Glutamatergic neuron (in vitro differentiated cells): ENCODE results near the gene POC1A. TPM values are rescaled to one million over a fixed set of nuclear protein-coding genes. Genes with fewer than 3 reads are reported as not detected.

Experiments
- DNase-seq: peaks from one replicate; pipeline ENCODE4 v3.0.0; 2022
- H3K27ac Mint-ChIP-seq: one replicate; pipeline ENCODE4 v1.8.0; 2020; ENCODE audit warnings: mild to moderate bottlenecking, mixed read lengths, inconsistent platforms; ENCODE audit not compliant: unreplicated experiment
- H3K27me3 Mint-ChIP-seq: one replicate; pipeline ENCODE4 v1.8.0; 2020; ENCODE audit warnings: mild to moderate bottlenecking, moderate library complexity, mixed read lengths, inconsistent platforms; ENCODE audit not compliant: unreplicated experiment
- H3K36me3 Mint-ChIP-seq: one replicate; pipeline ENCODE4 v1.8.0; 2020; ENCODE audit warnings: mild to moderate bottlenecking, mixed read lengths, inconsistent platforms; ENCODE audit not compliant: unreplicated experiment
- H3K4me1 Mint-ChIP-seq: one replicate; pipeline ENCODE4 v1.8.0; 2020; ENCODE audit warnings: mild to moderate bottlenecking, low read depth, mixed read lengths, inconsistent platforms; ENCODE audit not compliant: unreplicated experiment
- H3K4me3 Mint-ChIP-seq: one replicate; pipeline ENCODE4 v1.8.0; 2020; ENCODE audit warnings: mild to moderate bottlenecking, mixed read lengths, inconsistent platforms; ENCODE audit not compliant: unreplicated experiment
- H3K9me3 Mint-ChIP-seq: one replicate; pipeline ENCODE4 v1.8.0; 2020; ENCODE audit warnings: mild to moderate bottlenecking, moderate library complexity, mixed read lengths, inconsistent platforms; ENCODE audit not compliant: unreplicated experiment
- CTCF ChIP-seq: fragments of 200-600 bp; sonication (generic); IDR thresholded peaks from one replicate; pipeline ENCODE4 v1.5.0; 2021; ENCODE audit not compliant: partially characterized antibody, unreplicated experiment
- total RNA-seq: library from RNA; stranded (reverse); fragmentation: NEBNext Ultra II Directional; extraction: Animal tissue kit (Norgen Biotek cat#: 25700); gene quantifications from one replicate; pipeline ENCODE4 v1.2.1, GENCODE V29; 2021; ENCODE audit not compliant: unreplicated experiment

Gene POC1A
- total RNA-seq, 1 donor from 2014 or later: 3.2 TPM

- TF ChIP-seq CTCF: no peak
- Mint-ChIP-seq H3K36me3 (no peaks in the 10 kb centered on the region), H3K4me3 (no peak overlapping the region), H3K27me3 (no peaks in the 10 kb centered on the region), H3K9me3 (peaks cover 3% of the 10 kb centered on the region), H3K27ac (no peak overlapping the region), H3K4me1 (no peaks in the 10 kb centered on the region)
- no peak for DNase-seq
These were observed 30.5 kb upstream of the POC1A start for GRCh38 chr3:52184690-52185089.

GRCh38 chr3:52183786-52184445 is 29.7 kb upstream of the POC1A start:
- no peak for DNase-seq
- no peaks in the 10 kb centered on the region for H3K4me1 Mint-ChIP-seq
- no peak overlapping the region for H3K4me3 Mint-ChIP-seq
- no peak for TF ChIP-seq CTCF
- H3K36me3 Mint-ChIP-seq: no peaks in the 10 kb centered on the region
- no peak overlapping the region for H3K27ac Mint-ChIP-seq
- no peaks in the 10 kb centered on the region for H3K27me3 Mint-ChIP-seq
- peaks cover 2% of the 10 kb centered on the region for H3K9me3 Mint-ChIP-seq

- Mint-ChIP-seq H3K4me1 (no peaks in the 10 kb centered on the region), H3K27me3 (no peaks in the 10 kb centered on the region), H3K4me3 (no peak overlapping the region), H3K27ac (no peak overlapping the region), H3K36me3 (no peaks in the 10 kb centered on the region), H3K9me3 (peaks cover 2% of the 10 kb centered on the region)
- no peak for DNase-seq
- no peak for TF ChIP-seq CTCF
These were observed 28.5 kb upstream of the POC1A start for GRCh38 chr3:52182691-52183090.

- no peaks in the 10 kb centered on the region for H3K27me3 Mint-ChIP-seq
- H3K9me3 Mint-ChIP-seq: peaks cover 2% of the 10 kb centered on the region
- DNase-seq: no peak
These were observed 28.0 kb upstream of the POC1A start for GRCh38 chr3:52182196-52182595.

More at GRCh38 chr3:52182196-52182595, 28.0 kb upstream of the POC1A start:
- no peaks in the 10 kb centered on the region for H3K36me3 Mint-ChIP-seq
- no peak for TF ChIP-seq CTCF
- H3K4me3 Mint-ChIP-seq: no peak overlapping the region
- H3K27ac Mint-ChIP-seq: no peak overlapping the region
- H3K4me1 Mint-ChIP-seq: no peaks in the 10 kb centered on the region
